HG03521 (cell line): ENCODE data around the gene NRAP.

Experiments
- ATAC-seq: cut with Tn5 transposase; IDR thresholded peaks from one replicate; pipeline ENCODE4 v1.9.1; 2021; ENCODE audit warnings: mild to moderate bottlenecking, moderate library complexity; ENCODE audit not compliant: unreplicated experiment

Gene NRAP

GRCh38 chr10:113663908-113664307, at the start of gene NRAP:
TSS of gene NRAP (minus strand) at chr10:113664041. CDS start at chr10:113663882, 159 bp downstream.
- no peak for ATAC-seq

DNA sequence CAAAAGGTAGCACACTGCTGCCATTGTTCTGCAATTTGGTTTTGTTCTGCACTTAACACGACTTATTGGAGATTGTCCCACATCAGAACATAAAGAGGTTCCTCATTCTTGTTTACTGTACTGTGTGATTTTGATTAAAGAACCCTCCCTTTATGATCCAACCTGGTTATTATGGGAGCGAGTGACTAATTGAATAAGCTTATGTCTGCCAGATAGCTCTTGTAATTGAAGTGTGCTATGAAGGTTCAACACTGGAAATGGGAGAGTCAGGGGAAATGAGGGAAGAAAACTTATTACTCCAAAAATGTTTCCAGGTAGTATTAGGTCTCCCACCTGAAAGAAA, 49.8 kb upstream of the NRAP start:
- ATAC-seq = no peak

DNA sequence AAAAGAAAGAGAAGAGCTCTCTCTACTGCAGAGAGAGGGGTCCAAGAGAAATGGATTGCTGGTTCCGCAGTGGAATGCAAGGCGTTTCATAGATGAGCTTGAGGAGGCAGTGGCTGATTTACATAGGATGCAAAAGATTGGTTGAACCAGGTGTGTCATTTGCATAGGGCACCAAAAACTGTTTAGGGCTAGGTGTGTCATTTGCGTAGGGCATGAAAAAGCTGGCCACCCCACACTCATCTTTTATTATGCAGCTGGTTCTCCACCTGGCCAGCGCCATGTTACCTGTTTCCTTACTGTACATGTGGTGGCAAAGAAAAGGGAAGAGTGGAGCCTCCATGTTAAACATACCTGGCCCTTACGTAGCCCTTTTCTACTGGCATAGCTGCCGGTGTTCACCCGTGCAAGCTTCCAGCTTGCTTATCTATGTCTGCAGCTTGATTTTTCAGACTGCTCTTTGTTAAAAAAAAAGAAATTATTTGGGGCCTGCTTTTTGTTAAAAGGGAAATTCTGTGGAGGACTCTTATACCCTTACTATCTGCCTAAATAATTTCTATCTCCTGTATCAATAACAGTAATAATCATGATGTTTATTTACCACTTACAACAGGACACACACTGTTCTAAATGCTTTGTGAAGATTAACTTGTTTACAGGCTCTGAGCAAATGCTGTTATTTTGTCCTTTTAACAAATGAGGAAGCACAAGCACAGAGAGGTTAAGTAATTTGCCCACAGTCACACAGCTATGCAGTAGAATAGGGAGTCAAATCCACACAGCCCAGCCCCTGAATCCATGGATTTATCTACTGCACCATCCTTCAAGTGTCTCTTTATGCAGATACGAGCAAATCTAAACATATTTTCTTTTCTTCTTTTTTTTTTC, 49.2 kb upstream of the NRAP start:
- ATAC-seq = no peak

DNA sequence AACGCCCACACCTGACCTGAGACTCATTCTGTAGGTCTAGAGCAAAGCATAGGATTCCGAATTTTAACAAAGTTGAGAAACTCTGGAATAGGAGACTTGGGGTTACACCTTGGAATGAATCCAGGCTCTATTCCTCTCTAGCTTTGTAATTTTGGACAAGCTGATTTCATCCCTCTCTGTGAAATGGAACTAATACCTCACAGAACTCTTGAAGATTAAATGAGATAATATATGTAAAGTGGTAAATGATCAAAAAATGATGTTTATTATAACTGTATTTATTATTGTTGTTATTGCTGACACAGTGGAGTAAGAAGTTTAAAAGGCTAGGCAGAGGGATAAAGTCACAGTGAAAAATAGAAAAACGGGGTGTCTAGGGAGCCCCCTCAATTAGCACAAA, 48.2 kb upstream of the NRAP start:
- no peak for ATAC-seq

DNA sequence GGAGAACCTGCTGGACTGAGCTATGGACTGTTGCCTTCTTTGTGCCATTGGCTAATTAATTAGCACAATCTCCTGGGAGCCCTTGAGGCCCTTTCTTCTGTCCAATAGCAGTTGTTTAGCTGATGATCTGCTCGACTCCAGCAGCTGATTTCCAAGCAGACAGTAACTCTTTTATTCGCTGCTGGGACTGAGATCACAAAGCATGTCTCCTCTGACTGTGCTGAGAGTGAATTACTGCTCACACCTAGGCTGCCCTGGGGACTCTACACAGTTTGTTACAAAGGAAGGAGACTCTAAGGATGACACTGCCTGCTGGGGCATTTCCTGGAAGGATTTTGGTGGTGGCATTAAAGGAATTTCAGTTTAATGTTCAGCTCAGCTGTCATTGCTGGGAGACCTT, 47.3 kb upstream of the NRAP start:
- no peak for ATAC-seq

- ATAC-seq = no peak
These were observed 45.5 kb upstream of the NRAP start for GRCh38 chr10:113709221-113709838.

DNA sequence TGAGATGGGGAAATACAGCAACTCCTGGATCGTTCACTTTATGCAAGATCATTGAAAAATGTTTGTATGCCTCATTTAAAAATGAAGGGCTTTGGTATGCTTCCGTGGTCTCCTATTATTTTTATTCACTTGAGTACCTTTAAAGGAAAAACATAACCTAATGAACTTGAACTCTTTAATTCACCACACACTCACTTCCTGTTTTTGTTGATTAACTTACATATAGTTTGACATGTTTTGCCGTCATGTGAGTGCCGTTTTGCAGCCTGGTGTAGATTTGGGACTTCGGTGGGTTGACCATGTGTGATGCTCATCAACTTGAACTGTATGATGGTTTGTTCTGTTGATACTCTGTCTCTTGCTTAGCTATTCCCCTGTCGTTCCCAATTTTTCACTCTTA, 44.8 kb upstream of the NRAP start:
- no peak for ATAC-seq

DNA sequence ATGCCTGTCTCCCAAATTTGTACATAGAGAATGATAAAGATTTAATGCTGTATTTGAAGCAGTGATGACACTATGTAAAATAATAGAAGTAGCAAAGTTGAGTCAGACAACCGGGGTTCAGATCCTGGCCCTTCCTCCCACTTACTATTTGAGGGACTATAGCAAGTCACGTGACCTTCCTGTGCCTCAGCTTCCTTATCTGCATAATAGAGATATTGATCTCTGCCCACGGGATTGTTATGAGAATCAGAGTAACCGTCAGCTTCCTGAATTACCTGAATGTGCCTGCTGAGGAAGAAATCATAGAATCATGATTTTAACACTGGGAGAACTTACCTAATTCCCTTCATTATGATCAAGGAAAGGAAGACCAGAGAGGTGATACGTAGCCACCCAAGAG, 42.8 kb upstream of the NRAP start:
- ATAC-seq = no peak

DNA sequence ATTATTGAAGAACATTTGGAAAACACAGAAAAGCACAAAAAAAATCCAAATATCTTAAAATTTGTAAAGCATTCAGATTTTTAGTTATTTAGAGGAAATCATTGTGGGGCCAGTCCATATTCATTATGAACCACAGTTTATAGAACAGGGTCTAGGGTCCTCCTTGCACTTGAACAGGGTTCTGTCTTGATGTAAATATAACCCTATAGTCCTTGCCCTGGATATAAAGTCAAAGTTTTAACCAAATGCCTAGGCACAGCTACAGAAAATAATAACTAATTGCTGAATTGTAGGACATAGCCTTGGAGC, 41.5 kb upstream of the NRAP start:
- no peak for ATAC-seq

DNA sequence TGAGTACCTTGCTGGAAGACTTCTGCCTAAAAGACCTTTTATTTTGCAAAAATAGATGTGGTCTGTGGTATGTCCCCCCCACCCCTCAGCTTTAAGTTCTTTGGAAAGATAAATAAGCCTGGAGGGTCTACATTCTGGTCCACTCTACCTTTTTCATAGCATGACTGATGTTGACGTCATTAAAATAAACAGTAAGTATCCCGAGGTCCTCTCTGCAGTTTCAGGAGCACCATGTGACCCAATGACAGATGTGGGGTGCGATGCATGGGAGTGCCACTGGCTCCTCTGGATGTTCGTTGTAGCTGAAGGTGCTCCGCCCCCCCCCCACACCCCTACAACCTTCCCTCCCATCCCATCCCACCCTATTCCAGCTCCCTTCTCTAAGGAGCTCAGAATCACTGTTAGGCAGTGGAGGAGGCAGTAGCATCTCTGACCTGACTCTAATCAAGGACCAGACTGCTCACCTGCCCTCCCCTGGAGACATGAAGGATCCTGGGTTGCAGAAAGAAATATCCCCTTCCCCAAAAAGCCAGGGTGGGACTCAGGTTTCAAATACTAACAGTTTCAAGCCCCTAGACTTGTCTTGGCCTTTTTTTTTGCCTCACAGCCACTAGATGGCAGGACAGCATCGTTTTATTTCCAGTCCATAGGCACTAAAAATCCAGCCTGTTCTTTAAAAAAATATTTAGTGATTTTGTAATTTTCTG, 40.9 kb upstream of the NRAP start:
- no peak for ATAC-seq

DNA sequence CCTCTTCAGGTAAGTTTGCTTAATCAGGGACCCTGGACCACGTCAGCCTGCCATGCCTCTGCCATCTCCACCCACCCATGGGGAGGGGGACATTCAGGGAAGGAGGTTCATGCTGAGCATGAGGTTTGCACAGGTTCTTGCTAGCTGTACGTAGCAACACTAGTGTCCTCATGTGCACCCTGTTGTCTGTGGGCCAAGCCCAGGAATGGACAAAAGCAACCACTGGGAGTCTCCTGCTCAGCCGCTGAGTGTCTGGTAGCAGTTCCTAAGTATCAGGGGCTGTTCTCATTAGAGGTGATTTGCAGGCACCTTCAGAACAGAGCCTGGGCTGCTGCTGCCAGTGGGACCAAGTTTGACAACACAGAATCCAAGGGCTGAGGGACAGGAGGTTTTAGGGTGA, 33.8 kb upstream of the NRAP start:
- ATAC-seq = no peak

- ATAC-seq = no peak
These were observed 31.9 kb upstream of the NRAP start for GRCh38 chr10:113695691-113696090.

GRCh38 chr10:113693348-113693747, 29.5 kb upstream of the NRAP start:
- ATAC-seq = no peak

DNA sequence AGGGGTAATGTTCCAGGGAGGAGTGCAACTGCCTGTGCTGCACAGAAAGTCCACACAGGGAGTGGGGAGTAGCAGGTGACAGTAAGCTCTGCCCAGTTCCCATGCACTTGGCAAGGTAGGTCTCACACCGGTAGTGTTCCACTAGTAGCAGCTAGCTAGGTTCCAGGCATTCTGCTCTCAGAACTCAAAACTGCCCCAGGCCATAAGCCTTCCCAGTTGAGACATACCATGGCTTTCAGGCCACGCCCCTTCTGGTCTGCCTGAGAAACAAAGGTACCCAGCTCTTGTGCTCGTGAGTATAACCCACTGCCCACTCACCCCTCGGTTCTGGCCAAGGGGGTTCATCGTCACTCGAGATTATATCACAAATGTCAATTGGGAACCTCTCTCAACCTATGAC, 28.4 kb upstream of the NRAP start:
- no peak for ATAC-seq

GRCh38 chr10:113691381-113691780, 27.5 kb upstream of the NRAP start:
- no peak for ATAC-seq

DNA sequence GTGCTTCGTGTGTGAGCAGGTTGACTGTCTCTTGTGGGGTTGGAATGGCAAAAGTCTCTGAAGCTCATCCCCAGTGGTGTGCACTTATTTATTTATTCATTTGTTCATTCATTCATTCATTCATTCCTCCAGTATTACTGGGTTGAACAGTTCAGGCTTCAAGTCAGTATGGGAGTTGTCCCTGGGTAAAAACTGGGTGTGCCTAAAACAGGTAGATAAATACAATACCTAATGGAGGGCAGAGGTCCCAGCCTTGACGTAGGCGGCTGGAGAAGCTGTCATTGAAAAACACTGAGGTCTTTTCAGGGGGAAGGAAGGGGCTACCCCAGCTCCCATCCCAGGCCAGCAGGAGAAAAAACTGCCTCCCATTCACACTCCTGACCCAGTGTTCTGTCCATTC, 26.9 kb upstream of the NRAP start:
- no peak for ATAC-seq

GRCh38 chr10:113689574-113689973, 25.7 kb upstream of the NRAP start:
- no peak for ATAC-seq

DNA sequence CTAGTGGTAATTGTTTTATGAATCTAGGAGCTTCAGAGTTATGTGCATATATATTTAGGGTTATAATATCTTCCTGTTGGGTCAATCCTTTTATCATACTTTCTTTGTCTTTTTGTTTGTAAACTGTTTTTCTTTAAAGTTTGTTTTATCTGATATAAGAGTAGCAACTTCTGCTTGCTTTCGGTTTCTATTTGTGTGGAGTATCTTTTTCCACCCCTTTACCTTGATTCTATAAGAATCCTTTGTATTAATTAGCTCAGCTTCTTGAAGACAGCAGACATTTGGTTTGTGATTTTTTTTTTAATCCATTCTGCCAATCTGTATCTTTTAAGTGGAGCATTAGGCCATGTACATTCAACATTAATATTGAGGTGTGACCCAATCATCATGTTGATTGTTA, 25.2 kb upstream of the NRAP start:
- no peak for ATAC-seq

- no peak for ATAC-seq
These were observed 23.2 kb upstream of the NRAP start for GRCh38 chr10:113687037-113687436.

DNA sequence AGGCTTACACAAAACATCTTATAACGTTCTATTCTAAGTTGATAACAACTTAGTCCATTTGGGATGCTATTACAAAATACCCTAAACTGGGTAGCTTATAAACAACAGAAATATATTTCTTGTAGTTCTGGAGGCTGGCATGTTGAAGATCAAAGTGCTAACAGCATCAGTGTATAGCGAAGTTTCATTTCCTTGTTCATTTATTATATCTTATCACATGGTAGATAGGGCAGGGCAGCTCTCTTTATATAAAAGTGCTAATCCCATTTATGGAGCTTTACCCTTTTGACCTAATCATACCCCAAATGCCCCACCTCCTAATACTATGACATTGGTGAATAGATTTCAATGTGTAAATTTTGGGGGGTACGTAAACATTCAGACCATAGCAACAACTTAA, 22.2 kb upstream of the NRAP start:
- no peak for ATAC-seq

DNA sequence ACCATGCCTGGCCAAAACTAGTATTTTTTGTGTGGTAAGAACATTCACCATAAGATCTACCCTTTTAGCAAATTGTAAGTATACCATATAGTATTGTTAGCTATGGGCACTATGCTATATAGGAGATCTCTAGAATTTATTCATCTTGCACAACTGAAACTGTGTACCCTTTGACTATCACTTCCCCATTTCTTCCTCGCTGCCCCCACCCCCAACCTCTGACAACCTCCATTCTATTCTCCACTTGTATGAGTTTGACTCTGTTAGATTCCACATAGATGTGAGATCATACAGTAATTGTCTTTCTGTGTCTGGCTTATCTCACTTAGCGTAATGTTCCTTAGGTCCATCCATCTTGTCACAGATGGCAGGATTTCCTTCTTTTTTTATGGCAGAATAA, 19.5 kb upstream of the NRAP start:
- ATAC-seq = no peak
